ENCODE data around the gene USP3.
"Not testable (repeated sequence)": the region's sequence is repeated elsewhere in the genome, so short reads cannot be mapped to it uniquely, and the experiment has no call there.

The USP3 gene

GRCh38 chr15:63597038-63597790, 92.8 kb downstream of the USP3 start, which contains the start of gene FBXL22:
FBXL22 (plus strand) TSS chr15:63597387; CDS start chr15:63597393, 6 bp downstream.
- DNase-seq: no peak

- no peak for DNase-seq
Observed at GRCh38 chr15:63597821-63598220, 93.4 kb downstream of the USP3 start.

- DNase-seq: no peak
Observed at GRCh38 chr15:63598473-63599400, 94.3 kb downstream of the USP3 start.

- no peak for DNase-seq
Observed at GRCh38 chr15:63599401-63600000, 95.1 kb downstream of the USP3 start.

GRCh38 chr15:63600001-63600615, 95.7 kb downstream of the USP3 start:
- DNase-seq: no peak

GRCh38 chr15:63600616-63601025, 96.2 kb downstream of the USP3 start:
- DNase-seq: peak; percentile 92

GRCh38 chr15:63601026-63601703, 96.8 kb downstream of the USP3 start:
- peak; percentile 43 for DNase-seq

GRCh38 chr15:63601704-63602185, 97.4 kb downstream of the USP3 start:
- peak; percentile 78 for DNase-seq

GRCh38 chr15:63602595-63602994, 98.2 kb downstream of the USP3 start:
- DNase-seq: no peak

- no peak for DNase-seq
Observed at GRCh38 chr15:63603516-63603915, 99.1 kb downstream of the USP3 start.

- no peak for DNase-seq
Observed at GRCh38 chr15:63604281-63604680, 99.9 kb downstream of the USP3 start.

- no peak for DNase-seq
Observed at GRCh38 chr15:63605036-63605435, 100.6 kb downstream of the USP3 start.

- no peak for DNase-seq
Observed at GRCh38 chr15:63605816-63606215, 101.4 kb downstream of the USP3 start.

- DNase-seq: no peak
Observed at GRCh38 chr15:63606308-63606707, 101.9 kb downstream of the USP3 start.

GRCh38 chr15:63608989-63609388, 104.6 kb downstream of the USP3 start:
- no peak for DNase-seq

- DNase-seq: no peak
Observed at GRCh38 chr15:63609448-63609847, 105.1 kb downstream of the USP3 start.

GRCh38 chr15:63610209-63610841, 105.9 kb downstream of the USP3 start:
- DNase-seq: peak; percentile 78

- no peak for DNase-seq
Observed at GRCh38 chr15:63611177-63611576, 106.8 kb downstream of the USP3 start.

GRCh38 chr15:63612300-63612699, 107.9 kb downstream of the USP3 start:
- no peak for DNase-seq

GRCh38 chr15:63615935-63616334, 111.5 kb downstream of the USP3 start:
- DNase-seq: no peak

- DNase-seq: not testable (repeated sequence)
Observed at GRCh38 chr15:63617147-63617546, 112.8 kb downstream of the USP3 start.

GRCh38 chr15:63617627-63618026, 113.2 kb downstream of the USP3 start:
- not testable (repeated sequence) for DNase-seq

All from NCI-H1105 treated with DMSO at 0.1 percent for 48 hours (cell line).